ENCODE measurements around the gene IRAK1. TPM values are rescaled to one million over a fixed set of nuclear protein-coding genes. Genes with fewer than 3 reads are reported as not detected.
"Not testable (repeated sequence)": the region's sequence is repeated elsewhere in the genome, so short reads cannot be mapped to it uniquely, and the experiment has no call there.

The IRAK1 gene
- total RNA-seq, 3 donors from 2014 or later, result 258 to 273 (median 272) TPM

DNA sequence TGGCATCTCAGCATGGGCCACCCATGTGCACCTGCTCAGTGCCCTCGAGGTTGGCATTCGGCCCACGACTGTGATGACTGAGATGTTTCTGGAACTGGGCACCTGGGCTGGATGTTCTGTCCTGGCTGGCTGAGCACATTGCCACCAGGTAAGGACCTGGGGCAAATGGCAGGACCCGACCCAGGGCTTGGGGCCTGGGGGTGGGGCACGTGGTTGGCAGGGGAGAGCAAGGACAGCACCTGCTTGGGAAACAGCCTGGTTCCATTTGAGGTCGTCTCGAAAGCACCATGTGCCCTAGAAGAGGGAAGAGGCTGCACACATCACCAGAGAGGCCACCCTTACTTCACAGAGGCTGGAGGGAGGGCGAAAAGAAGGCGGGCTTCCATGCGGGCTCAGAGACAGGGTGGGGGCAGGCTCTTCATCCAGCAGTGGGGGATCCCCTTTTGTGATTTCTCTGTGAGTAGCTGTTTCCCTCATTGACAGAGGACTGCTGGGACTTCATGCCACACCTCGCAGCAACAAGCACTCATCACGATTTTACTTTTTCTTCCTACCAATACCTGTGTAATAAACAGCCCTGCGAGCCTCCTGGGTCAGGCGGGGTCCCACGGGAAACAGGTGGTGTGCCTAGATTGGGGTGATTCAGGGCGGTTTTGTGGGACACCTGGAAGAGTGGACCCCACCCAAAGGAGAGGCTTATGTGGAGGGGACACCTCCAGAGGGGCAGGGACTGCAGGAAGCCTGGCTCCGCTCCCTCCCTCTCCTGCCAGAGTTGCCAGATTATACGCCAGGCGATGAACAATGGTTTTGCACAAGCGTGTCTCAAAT lies 35.1 kb downstream of the IRAK1 start:
- H3K4me3 Mint-ChIP-seq, result peak overlapping the region; percentile 75
- ATAC-seq, result peak; percentile 58 to 68
- peaks cover 53% of the 10 kb centered on the region for H3K4me1 Mint-ChIP-seq (ENCODE audit: low read depth)
- no peaks in the 10 kb centered on the region for H3K36me3 Mint-ChIP-seq (ENCODE audit: insufficient read depth)
- no peak for DNase-seq
- H3K27me3 Mint-ChIP-seq (ENCODE audit: low read depth), result no peaks in the 10 kb centered on the region
- H3K9me3 Mint-ChIP-seq, result no peaks in the 10 kb centered on the region

DNA sequence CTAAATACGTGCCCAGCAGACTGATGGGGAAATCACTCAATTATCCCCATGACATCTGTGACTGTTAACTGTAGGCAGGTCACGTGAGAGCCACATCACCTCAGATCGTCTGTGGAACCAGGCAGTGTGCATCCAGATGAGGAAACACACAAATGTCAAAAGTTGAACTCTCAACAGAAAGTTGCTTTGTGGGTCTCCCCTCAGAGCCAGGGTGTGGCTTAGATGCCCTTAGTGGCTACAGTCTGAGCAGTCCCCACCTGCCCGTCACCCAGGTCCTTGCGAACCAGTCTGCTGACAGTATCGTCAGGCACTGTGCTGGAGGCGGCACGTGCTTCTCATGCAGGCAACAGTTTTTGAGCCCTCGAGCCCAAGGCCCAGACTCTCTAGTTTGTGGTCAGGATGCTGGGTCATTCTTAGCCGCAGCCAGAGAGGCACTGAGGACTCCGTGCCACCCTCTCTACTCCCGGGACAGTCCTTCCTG lies 36.3 kb downstream of the IRAK1 start:
- H3K27me3 Mint-ChIP-seq (ENCODE audit: low read depth), result no peaks in the 10 kb centered on the region
- peaks cover 48% of the 10 kb centered on the region for H3K4me1 Mint-ChIP-seq (ENCODE audit: low read depth)
- H3K4me3 Mint-ChIP-seq, result peak overlapping the region; percentile 29
- H3K9me3 Mint-ChIP-seq, result no peaks in the 10 kb centered on the region
- no peak for DNase-seq
- no peak for ATAC-seq
- no peaks in the 10 kb centered on the region for H3K36me3 Mint-ChIP-seq (ENCODE audit: insufficient read depth)

DNA sequence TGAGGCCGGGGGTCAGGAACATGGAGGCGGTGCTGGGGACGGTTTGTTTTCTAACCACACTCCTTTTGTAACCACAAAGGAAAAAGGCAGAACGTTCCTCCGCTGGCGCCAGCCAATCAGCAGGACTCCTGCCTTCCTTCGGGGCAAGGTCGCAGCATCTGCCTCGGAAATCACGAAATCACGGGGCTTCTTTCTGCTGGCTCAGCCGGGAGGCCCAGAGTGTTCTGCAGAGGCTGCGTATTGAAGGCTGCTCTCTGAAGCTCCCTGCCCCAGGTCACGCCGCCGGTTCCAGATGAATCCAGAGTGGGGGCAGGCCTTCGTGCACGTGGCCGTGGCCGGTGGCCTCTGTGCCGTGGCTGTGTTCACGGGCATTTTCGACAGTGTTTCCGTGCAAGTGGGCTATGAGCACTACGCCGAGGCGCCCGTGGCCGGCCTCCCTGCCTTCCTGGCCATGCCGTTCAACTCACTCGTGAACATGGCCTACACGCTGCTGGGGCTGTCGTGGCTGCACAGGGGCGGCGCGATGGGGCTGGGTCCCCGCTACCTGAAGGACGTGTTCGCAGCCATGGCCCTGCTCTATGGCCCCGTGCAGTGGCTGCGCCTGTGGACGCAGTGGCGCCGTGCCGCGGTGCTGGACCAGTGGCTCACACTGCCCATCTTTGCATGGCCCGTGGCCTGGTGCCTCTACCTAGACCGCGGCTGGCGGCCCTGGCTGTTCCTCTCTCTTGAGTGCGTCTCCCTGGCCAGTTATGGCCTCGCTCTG lies 37.8 kb downstream of the IRAK1 start:
- DNase-seq (peak; percentile 48), ATAC-seq (peak; percentile 11 to 13)
- H3K27me3 Mint-ChIP-seq (ENCODE audit: low read depth), result no peaks in the 10 kb centered on the region
- H3K4me3 Mint-ChIP-seq, result peak overlapping the region; percentile 67
- no peaks in the 10 kb centered on the region for H3K36me3 Mint-ChIP-seq (ENCODE audit: insufficient read depth)
- H3K4me1 Mint-ChIP-seq (ENCODE audit: low read depth), result peaks cover 48% of the 10 kb centered on the region
- H3K9me3 Mint-ChIP-seq, result no peaks in the 10 kb centered on the region

DNA sequence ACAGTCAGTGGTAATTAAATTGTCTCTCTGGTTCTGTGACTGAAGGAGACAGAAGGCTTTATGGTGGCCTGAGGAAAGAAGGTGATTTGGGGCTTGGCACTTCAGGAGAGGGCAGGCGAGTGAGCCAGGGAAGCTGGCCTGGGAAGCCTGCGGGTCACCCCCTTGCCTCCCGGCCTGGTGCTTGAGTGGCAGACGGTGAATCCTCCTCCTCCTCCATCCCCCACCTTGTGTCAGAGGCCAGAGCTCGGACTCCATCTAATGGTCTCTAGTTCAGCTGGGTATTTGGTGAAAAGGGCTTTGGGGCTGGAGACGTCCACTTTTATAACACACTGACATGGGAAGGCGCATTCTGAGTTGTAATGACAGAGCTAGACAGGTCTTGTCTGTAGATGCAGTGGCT lies 38.5 kb downstream of the IRAK1 start:
- Mint-ChIP-seq H3K27me3 (ENCODE audit: low read depth) (no peaks in the 10 kb centered on the region), H3K4me1 (ENCODE audit: low read depth) (peaks cover 48% of the 10 kb centered on the region), H3K36me3 (ENCODE audit: insufficient read depth) (no peaks in the 10 kb centered on the region), H3K4me3 (peak overlapping the region; percentile 67), H3K9me3 (no peaks in the 10 kb centered on the region)
- no peak for DNase-seq
- no peak for ATAC-seq

DNA sequence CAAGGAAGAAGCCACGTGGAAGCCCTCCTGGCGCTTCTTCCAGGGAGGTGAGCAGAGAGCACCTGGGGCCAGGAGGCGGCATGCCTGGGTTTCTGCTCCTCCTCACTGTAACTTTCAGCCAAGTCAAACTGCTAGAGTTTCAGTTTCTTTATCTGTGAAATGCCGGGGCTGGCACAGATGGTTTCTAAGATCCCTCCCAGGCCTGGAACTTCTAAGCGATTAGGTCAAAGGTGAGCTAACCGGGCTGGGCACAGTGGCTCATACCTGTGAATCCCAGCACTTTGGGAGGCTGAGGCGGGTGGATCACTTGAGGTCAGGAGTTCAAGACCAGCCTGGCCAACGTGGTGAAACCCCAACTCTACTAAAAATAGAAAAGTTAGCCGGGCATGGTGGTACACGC lies 39.3 kb downstream of the IRAK1 start:
- H3K9me3 Mint-ChIP-seq; H3K36me3 Mint-ChIP-seq (ENCODE audit: insufficient read depth); DNase-seq; H3K27me3 Mint-ChIP-seq (ENCODE audit: low read depth): not testable (repeated sequence)
- Mint-ChIP-seq H3K4me3 (peak overlapping the region; percentile 62), H3K4me1 (ENCODE audit: low read depth) (peaks cover 51% of the 10 kb centered on the region)
- ATAC-seq, result peak; percentile 58 to 66

DNA sequence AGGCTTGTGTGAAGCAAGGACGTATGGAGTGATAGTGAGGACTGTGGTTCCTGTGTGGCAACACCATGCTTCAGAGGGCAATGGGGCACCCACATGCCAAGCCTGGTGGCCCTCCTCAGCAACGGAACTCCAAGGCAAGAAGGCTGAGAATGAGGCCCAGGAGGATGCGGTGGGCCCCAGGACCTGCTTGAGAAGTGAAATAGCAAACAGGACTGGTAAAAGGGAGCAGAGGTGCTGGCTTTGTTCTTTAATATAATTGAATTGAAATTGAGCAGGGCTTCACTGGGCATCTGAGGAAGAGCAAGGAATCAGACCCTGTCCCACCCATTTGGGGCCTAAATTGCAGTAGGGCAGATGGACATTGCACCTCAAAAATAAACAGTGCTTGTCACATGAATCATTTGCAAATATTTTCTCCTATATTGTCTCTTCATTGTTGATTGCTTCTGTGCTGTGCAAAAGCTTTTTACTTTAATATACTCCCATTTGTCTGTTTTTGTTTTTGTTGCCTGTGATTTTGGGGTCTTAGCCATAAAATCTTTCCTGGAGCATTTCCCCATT lies 44.9 kb downstream of the IRAK1 start:
- peaks cover 19% of the 10 kb centered on the region for H3K4me1 Mint-ChIP-seq (ENCODE audit: low read depth)
- no peaks in the 10 kb centered on the region for H3K9me3 Mint-ChIP-seq
- ATAC-seq (no peak), DNase-seq (no peak)
- H3K36me3 Mint-ChIP-seq (ENCODE audit: insufficient read depth), result peaks cover under 1% of the 10 kb centered on the region
- H3K4me3 Mint-ChIP-seq, result peak overlapping the region; percentile 29
- no peaks in the 10 kb centered on the region for H3K27me3 Mint-ChIP-seq (ENCODE audit: low read depth)

DNA sequence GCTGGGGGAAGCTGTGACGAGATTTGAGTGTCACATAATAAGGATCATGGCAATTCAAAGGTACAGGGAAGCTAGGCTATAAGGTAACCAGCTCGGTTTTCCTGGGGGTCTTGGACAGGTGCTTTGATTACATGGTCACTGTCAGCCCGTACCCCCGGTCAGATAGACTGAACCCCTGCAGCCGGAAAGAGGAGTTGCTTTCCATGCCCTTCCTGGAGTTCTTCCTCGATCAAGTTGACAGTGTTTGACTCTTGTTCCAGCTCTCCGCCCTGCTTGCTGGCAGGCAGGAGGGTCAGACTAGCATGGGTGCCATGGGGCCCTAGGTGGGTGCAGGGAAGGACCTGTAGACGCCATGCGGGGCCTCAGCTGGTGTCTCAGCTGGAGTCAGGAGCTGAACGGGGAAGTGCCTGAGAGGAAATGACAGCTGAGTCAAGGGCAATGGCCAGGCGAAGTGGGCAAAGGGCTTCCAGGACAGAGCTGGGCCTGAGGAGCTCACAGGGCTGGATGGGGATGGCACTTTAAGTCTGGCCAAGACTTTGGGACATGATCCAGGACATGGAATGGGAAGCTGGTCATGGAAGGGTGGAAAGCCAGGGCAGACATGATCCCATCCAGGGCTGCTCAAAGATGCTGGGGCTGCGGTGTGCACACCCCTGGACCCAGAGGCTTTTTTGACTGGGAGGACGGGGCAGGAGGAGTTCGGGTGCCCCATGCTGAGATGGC lies 45.5 kb downstream of the IRAK1 start:
- Mint-ChIP-seq H3K27me3 (ENCODE audit: low read depth) (no peaks in the 10 kb centered on the region), H3K4me3 (peak overlapping the region; percentile 43), H3K4me1 (ENCODE audit: low read depth) (peaks cover 19% of the 10 kb centered on the region), H3K36me3 (ENCODE audit: insufficient read depth) (peaks cover 4% of the 10 kb centered on the region), H3K9me3 (no peaks in the 10 kb centered on the region)
- DNase-seq (no peak), ATAC-seq (no peak)

DNA sequence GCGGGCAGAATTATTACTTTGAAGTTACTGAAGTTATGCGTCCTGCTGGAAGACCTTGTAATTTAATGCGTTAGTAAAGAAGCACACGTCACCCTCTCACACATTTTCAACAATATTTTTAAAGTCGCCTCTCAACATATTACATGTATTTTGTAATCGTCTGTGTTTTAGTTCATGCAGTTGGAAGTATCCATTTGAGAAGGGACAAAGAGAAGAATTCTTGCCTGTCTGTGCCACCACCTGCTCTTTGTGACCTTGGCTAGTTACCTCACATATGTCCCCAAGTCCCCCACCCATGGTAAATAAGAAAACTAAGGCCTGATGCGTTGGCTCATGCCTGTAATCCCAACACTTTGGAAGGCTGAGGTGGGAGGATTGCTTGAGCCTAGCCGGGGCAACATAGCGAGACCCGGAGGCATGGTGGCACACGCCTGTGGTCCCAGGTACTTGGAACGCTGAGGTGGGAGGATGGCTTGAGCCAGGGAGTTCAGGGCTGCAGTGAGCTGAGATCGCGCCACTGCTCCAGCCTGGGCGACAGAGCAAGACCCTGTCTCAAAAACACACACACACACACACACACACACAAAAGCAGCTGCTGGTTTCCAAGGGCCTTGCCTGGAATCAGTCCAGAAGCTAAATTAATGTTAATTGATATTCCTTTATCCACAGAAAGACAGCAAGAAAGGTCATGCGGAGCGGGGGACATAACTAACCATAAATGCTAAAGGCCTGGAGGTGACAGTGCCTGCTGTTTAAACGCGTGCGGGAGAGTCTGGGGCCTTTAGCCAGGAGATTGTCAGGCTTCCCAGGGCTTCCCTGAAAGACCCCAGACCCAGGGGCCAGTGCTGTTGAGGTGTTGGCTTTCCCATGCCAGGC lies 46.3 kb downstream of the IRAK1 start:
- no peak for DNase-seq
- Mint-ChIP-seq H3K36me3 (ENCODE audit: insufficient read depth) (peaks cover 4% of the 10 kb centered on the region), H3K4me3 (peak overlapping the region; percentile 86), H3K4me1 (ENCODE audit: low read depth) (peaks cover 19% of the 10 kb centered on the region), H3K9me3 (no peaks in the 10 kb centered on the region), H3K27me3 (ENCODE audit: low read depth) (no peaks in the 10 kb centered on the region)
- ATAC-seq, result no peak

DNA sequence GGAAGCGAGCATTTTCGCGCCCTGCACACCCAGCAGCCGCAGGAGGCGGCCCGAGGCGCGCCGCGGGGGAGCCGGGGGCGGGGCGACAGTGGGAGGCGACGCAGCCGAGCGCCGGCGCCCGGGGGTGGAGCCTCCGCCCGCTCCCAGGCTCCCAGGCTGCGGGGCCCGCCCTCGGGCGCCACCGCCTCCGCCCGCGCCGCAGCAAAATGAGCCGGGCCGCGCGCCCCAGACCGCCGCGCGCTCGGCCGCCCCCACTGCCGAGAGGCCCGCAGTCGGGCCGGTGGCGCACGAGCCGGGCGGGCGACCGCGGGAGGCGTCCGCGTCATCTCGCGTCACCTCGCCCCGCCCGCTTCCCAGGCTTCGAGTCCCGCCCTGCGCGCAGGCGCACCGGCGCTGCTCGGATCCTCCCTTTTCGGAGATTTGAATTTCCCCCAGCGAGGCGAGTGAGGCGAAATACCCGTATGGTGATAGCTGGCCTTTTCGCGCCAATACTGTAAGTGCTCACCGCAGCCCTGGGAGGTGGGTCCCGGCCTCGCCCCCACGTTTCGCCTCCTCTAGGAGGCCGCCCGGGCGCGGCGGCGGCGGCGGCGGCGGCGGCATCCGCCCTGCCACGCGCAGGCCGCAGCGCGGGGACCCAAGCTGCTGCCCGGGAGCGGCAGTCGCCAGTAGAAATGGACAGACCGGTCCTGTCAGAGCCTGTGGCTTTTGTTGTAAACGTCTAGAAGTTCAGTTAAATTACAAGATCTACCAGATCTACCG lies 47.2 kb downstream of the IRAK1 start, which contains the start of gene TMEM187:
TSS of gene TMEM187 (plus strand) at position 387 of the 759 bp plus-strand sequence. CDS start 9,309 bp downstream, outside the sequence.
- Mint-ChIP-seq H3K9me3 (no peaks in the 10 kb centered on the region), H3K4me3 (peak within 1 kb of the TSS; percentile 100), H3K4me1 (ENCODE audit: low read depth) (peaks cover 28% of the 10 kb centered on the region), H3K36me3 (ENCODE audit: insufficient read depth) (peaks cover 6% of the 10 kb centered on the region), H3K27me3 (ENCODE audit: low read depth) (no peaks in the 10 kb centered on the region)
- peak; percentile 51 to 54 for ATAC-seq
- DNase-seq, result peak; percentile 87

DNA sequence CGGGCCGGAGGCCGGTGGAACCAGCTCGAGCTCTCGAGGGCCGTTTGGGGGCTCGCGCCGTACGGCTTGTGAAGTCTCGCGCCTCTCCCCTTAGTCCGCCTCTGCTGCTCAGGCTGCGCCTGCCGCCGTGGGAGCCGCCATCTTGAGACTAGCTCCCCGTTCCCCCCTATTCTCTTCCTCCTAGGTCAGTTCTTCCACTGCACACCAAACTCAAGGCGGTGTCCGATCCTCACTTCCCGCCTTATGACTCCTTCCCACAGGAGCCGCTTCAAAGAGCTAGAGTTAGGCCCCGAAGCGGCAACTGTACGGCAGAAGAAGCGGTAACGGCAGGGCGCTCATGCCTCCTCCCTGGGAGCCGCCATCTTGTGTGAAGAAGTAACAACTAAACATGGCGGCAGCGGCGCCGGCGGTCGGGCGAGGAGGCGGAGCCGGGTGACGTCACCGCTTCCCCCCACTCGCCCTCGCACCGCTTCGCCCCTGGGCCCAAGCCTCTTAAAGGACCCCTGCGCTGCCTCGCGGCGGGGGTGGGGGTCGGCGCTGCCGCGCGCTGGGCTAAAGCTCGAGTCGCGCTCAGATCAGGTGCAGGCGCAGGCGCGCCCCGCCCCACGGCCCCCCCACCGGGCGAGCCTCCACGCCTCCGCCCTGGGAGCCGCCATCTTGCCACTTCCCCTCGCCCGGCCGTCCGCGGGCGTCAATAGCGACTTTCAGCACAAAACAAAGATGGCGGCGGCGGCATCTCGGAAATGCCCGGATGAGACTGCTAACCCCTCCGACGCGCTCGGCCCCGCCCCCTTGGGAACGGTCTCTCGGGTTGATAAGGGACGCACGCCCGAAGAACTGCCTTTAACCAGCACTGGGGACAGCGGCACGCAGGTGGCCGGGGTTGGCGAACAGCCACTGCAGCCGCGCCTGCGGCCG lies 48.0 kb downstream of the IRAK1 start, which contains the start of gene HCFC1:
TSS of gene HCFC1 (minus strand) at position 369 of the 918 bp plus-strand sequence. CDS start 978 bp downstream, outside the sequence.
- H3K9me3 Mint-ChIP-seq, result no peaks in the 10 kb centered on the region
- peak; percentile 45 to 46 for ATAC-seq
- H3K27me3 Mint-ChIP-seq (ENCODE audit: low read depth), result no peaks in the 10 kb centered on the region
- H3K4me1 Mint-ChIP-seq (ENCODE audit: low read depth), result peaks cover 36% of the 10 kb centered on the region
- peak; percentile 93 for DNase-seq
- H3K4me3 Mint-ChIP-seq, result peak within 1 kb of the TSS; percentile 100
- H3K36me3 Mint-ChIP-seq (ENCODE audit: insufficient read depth), result peaks cover 6% of the 10 kb centered on the region

DNA sequence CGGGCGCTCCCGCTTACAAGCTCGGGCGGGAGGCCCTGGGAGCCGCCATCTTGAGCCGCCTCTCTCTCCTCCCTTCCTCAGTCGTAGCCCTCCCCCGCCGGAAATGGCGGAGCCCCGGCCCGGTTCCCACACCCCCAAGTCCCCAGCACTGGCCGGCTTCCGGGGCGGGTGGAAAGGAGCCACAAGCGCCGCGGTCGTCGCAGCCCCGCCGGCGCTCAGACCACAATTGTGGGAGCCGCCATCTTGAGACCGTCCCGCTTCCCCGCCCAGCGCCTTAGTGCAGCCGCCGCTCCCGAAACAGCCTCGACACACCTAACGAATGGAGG lies 48.6 kb downstream of the IRAK1 start:
- Mint-ChIP-seq H3K4me3 (peak overlapping the region; percentile 100), H3K36me3 (ENCODE audit: insufficient read depth) (peaks cover 6% of the 10 kb centered on the region), H3K9me3 (no peaks in the 10 kb centered on the region), H3K4me1 (ENCODE audit: low read depth) (peaks cover 42% of the 10 kb centered on the region), H3K27me3 (ENCODE audit: low read depth) (no peaks in the 10 kb centered on the region)
- DNase-seq (peak; percentile 88), ATAC-seq (peak; percentile 42 to 47)
